CD4-positive, alpha-beta T cell (primary cell): ENCODE results near the gene CNFN. TPM values are rescaled to one million over a fixed set of nuclear protein-coding genes. Genes with fewer than 3 reads are reported as not detected.

Experiments used
- ATAC-seq: fragments of 200-7000 bp; cut with Tn5 transposase; one replicate; pipeline ENCODE4 v1.10.0; 2022; ENCODE audit warnings: mild to moderate bottlenecking; ENCODE audit not compliant: poor library complexity
- CTCF ChIA-PET: fragments of 350-600 bp; sonication (Branson Sonifier 250); formaldehyde crosslinking; loops from one replicate; lab custom pipeline; 2021; ENCODE audit warnings: antibody characterized with exemption, inconsistent platforms; lab: Charles Lee
- POLR2A ChIA-PET: fragments of 350-600 bp; sonication (Branson Sonifier 250); formaldehyde crosslinking; loops from one replicate; lab custom pipeline; 2021; ENCODE audit warnings: antibody characterized with exemption, inconsistent platforms; lab: Charles Lee
- DNase-seq, 14 experiments: peaks; one replicate each; pipeline ENCODE4 v3.0.0-alpha.2; 2013 to 2020; ENCODE audit warnings: mixed read lengths in 2 of 14
- H3K27ac ChIP-seq, 2 donors: one replicate each; pipeline versions ENCODE4 v1.5.1 to v1.7.0; 2013; ENCODE audit warnings: low read length in 2 of 2, low read depth in 1 of 2, mild to moderate bottlenecking in 1 of 2
- H3K27me3 ChIP-seq, 2 experiments: 1 replicate in 1 of 2; 2 replicates in 1 of 2; pipeline versions ENCODE4 v1.6.1 to v1.7.0; 2013; ENCODE audit warnings: low read length in 2 of 2, control low read depth in 1 of 2, mild to moderate bottlenecking in 1 of 2, moderate library complexity in 1 of 2; ENCODE audit not compliant: insufficient read depth in 2 of 2, control insufficient read depth in 1 of 2
- H3K36me3 ChIP-seq: one replicate; pipeline ENCODE4 v1.6.1; 2013; ENCODE audit warnings: low read length, control low read depth; ENCODE audit not compliant: insufficient read depth
- H3K4me1 ChIP-seq: one replicate; pipeline ENCODE4 v1.6.1; 2013; ENCODE audit warnings: low read length, control low read depth; ENCODE audit not compliant: insufficient read depth
- H3K4me3 ChIP-seq: one replicate; pipeline ENCODE4 v1.5.1; 2013; ENCODE audit warnings: mild to moderate bottlenecking, low read length, moderate library complexity
- H3K9me3 ChIP-seq, 2 experiments: 1 replicate in 1 of 2; 2 replicates in 1 of 2; pipeline versions ENCODE4 v1.6.1 to v1.7.0; 2013; ENCODE audit warnings: low read length in 2 of 2, mild to moderate bottlenecking in 2 of 2, control low read depth in 1 of 2, moderate library complexity in 1 of 2; ENCODE audit not compliant: control insufficient read depth in 1 of 2, insufficient read depth in 1 of 2
- H3K27ac Mint-ChIP-seq: one replicate; pipeline ENCODE4 v1.8.0; 2020; ENCODE audit warnings: mixed read lengths
- H3K27me3 Mint-ChIP-seq: one replicate; pipeline ENCODE4 v1.8.0; 2021; ENCODE audit warnings: mixed read lengths
- H3K36me3 Mint-ChIP-seq: one replicate; pipeline ENCODE4 v1.8.0; 2021; ENCODE audit warnings: low read depth, mixed read lengths
- H3K4me1 Mint-ChIP-seq: one replicate; pipeline ENCODE4 v1.8.0; 2021; ENCODE audit warnings: low read depth, mixed read lengths
- H3K4me3 Mint-ChIP-seq: one replicate; pipeline ENCODE4 v1.8.0; 2020; ENCODE audit warnings: mild to moderate bottlenecking, mixed read lengths
- H3K9me3 Mint-ChIP-seq: one replicate; pipeline ENCODE4 v1.8.0; 2020; ENCODE audit warnings: mixed read lengths
- CTCF ChIP-seq: fragments of 200-600 bp; IDR thresholded peaks from one replicate; pipeline ENCODE4 v1.8.0; 2022; ENCODE audit warnings: antibody characterized with exemption, mild to moderate bottlenecking
- intact Hi-C, 2 experiments: fragments of 100-400 bp; cut with DNase I in 1 of 2; cut with micrococcal nuclease in 1 of 2; formaldehyde crosslinking; loops; one replicate each; pipeline versions ENCODE4 v1.15.1 to v1.9.0; 2023 to 2025; cut with DNase I, micrococcal nuclease
- total RNA-seq, 174 experiments: library from RNA in 2 of 174; stranded (reverse) in 2 of 174; gene quantifications; one replicate each; pipeline ENCODE4 v1.2.3 and lab custom pipeline; 2021 to 2026

Gene CNFN
- total RNA-seq, 2 experiments from 2014 or later = not detected

DNA sequence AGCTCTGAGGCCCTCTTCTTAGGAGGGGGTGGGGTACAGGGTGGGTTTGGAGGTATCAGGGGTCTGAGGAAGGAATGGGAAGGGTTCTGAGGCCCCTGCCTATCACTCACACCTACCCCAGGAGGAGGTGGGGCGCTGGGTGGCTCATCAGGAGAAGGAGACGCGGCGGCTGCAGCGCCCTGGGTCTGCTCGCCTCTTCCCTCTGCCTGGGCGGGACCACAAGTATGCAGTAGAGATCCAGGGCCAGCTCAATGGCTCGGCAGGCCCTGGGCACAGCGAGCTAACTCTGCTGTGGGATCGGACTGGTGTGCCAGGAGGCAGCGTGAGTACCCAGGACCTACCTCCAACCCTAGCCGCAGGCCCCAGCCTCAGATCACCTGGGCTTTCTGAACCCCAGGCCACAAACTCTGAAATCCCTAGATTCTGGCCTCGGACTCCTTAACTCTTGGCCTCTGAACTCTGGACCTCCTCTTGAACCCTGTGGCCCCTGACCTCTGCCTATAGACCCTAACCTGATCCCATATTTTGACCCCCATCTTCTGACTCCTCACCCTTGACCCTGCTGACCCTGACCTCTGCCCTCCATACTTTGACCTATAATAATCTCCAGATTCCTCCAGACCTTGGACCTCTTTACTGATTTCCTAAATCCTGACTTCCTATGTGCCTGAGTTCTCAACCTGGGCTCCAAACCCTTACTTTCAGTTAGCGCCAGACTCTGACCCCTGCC is 40.6 kb downstream of the CNFN start:
- H3K27ac Mint-ChIP-seq = no peak overlapping the region
- CTCF ChIA-PET = no interaction called here
- DNase-seq (no peak), ATAC-seq (no peak)
- Histone ChIP-seq H3K27ac (no peak overlapping the region), H3K9me3 (no peaks in the 10 kb centered on the region), H3K4me3 (no peak overlapping the region), H3K36me3 (no peaks in the 10 kb centered on the region), H3K27me3 (no peaks in the 10 kb centered on the region), H3K4me1 (no peaks in the 10 kb centered on the region)
- H3K36me3 Mint-ChIP-seq = peaks cover 6% of the 10 kb centered on the region
- TF ChIP-seq CTCF = no peak
- H3K9me3 Mint-ChIP-seq = no peaks in the 10 kb centered on the region
- H3K4me3 Mint-ChIP-seq = no peak overlapping the region
- POLR2A ChIA-PET = no interaction called here
- H3K4me1 Mint-ChIP-seq = no peaks in the 10 kb centered on the region
- H3K27me3 Mint-ChIP-seq = no peaks in the 10 kb centered on the region
- intact Hi-C loops = no loop called here

GRCh38 chr19:42348211-42348610 is 41.9 kb downstream of the CNFN start:
- H3K36me3 ChIP-seq = no peaks in the 10 kb centered on the region
- H3K4me1 ChIP-seq = no peaks in the 10 kb centered on the region
- H3K4me3 ChIP-seq = no peak overlapping the region
- no peak for TF ChIP-seq CTCF
- no peaks in the 10 kb centered on the region for H3K27me3 Mint-ChIP-seq
- H3K27me3 ChIP-seq = no peaks in the 10 kb centered on the region
- DNase-seq (no peak), ATAC-seq (no peak)
- ChIA-PET CTCF (no interaction called here), POLR2A (no interaction called here)
- intact Hi-C loops = no loop called here
- H3K9me3 ChIP-seq = no peaks in the 10 kb centered on the region
- H3K4me1 Mint-ChIP-seq = no peaks in the 10 kb centered on the region
- H3K9me3 Mint-ChIP-seq = no peaks in the 10 kb centered on the region
- H3K27ac Mint-ChIP-seq = no peak overlapping the region
- no peak overlapping the region for H3K27ac ChIP-seq
- H3K4me3 Mint-ChIP-seq = no peak overlapping the region
- H3K36me3 Mint-ChIP-seq = peaks cover 7% of the 10 kb centered on the region

DNA sequence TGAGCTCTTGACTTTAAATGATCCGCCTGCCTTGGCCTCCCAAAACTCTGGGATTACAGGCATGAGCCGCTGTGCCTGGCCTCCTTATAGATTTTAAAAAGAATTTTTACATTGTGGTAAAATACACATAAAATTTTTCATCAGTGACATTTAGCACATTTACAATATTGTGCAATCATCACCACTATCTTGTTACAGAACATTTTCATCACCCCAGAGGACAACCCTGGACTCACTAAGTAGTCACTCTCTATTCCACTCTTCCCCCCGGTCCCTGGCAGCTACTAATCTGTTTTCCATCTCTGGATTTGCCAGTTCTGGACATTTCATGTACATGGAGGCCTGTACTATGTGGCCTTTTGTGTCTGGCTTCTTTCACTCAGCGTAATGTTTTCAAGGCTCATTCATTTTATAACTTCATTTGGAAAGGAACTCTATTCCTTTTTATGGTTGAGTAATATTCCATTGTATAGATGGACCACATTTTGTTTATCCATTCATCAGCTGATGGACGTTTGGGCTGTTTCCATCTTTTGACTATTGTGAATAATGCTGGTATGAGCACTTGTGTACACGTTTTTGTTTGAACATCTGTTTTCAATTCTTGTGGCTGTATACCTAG is 44.8 kb downstream of the CNFN start:
- Mint-ChIP-seq H3K4me3 (no peak overlapping the region), H3K27ac (no peak overlapping the region), H3K36me3 (peaks cover 10% of the 10 kb centered on the region), H3K27me3 (no peaks in the 10 kb centered on the region), H3K9me3 (no peaks in the 10 kb centered on the region), H3K4me1 (no peaks in the 10 kb centered on the region)
- no peaks in the 10 kb centered on the region for H3K4me1 ChIP-seq
- no peaks in the 10 kb centered on the region for H3K27me3 ChIP-seq
- ChIA-PET POLR2A (no interaction called here), CTCF (no interaction called here)
- H3K9me3 ChIP-seq = no peaks in the 10 kb centered on the region
- no peak for ATAC-seq
- no peak overlapping the region for H3K27ac ChIP-seq
- DNase-seq = no peak
- intact Hi-C loops = no loop called here
- TF ChIP-seq CTCF = no peak
- no peak overlapping the region for H3K4me3 ChIP-seq
- peaks cover 4% of the 10 kb centered on the region for H3K36me3 ChIP-seq
